Keratinocyte (primary cell): ENCODE measurements around the gene NBEA. TPM values are rescaled to one million over a fixed set of nuclear protein-coding genes. Genes with fewer than 3 reads are reported as not detected.

Experiments
- DNase-seq: peaks from one replicate; pipeline ENCODE4 v3.0.0-alpha.2; 2011; ENCODE audit warnings: low read depth, missing footprints, low spot score
- FAIRE-seq: peaks from 2 replicates; lab custom pipeline; 2011; peaks lifted over from hg19 to GRCh38; lab: Jason Lieb, UNC
- H2AFZ ChIP-seq: 2 replicates; pipeline ENCODE4 v1.6.0; 2012; ENCODE audit warnings: low read length, control low read depth, inconsistent platforms; ENCODE audit not compliant: control insufficient read depth
- H3K27ac ChIP-seq: 2 replicates; pipeline ENCODE4 v1.5.1; 2011; ENCODE audit warnings: low read length; ENCODE audit not compliant: control insufficient read depth, insufficient read depth
- H3K27me3 ChIP-seq: 3 replicates; pipeline ENCODE4 v1.6.0; 2011; ENCODE audit warnings: low read length; ENCODE audit not compliant: control insufficient read depth, insufficient read depth; ENCODE audit errors: extremely low read depth
- H3K36me3 ChIP-seq, 2 experiments: 2 replicates in 1 of 2; 3 replicates in 1 of 2; pipeline ENCODE4 v1.5.1; 2011; ENCODE audit warnings: low read length in 2 of 2, mild to moderate bottlenecking in 1 of 2; ENCODE audit not compliant: control insufficient read depth in 2 of 2, insufficient read depth in 2 of 2; ENCODE audit errors: extremely low read depth in 1 of 2
- H3K4me1 ChIP-seq: 3 replicates; pipeline ENCODE4 v1.5.1; 2011; ENCODE audit warnings: low read length; ENCODE audit not compliant: control insufficient read depth, insufficient read depth; ENCODE audit errors: extremely low read depth
- H3K4me2 ChIP-seq: 3 replicates; pipeline ENCODE4 v1.6.0; 2011; ENCODE audit warnings: low read depth, low read length; ENCODE audit not compliant: control insufficient read depth, insufficient read depth; ENCODE audit errors: extremely low read depth
- H3K4me3 ChIP-seq, 3 experiments: fragments of 200-600 bp in 1 of 3; sonication (generic) in 1 of 3; 2 replicates in 2 of 3; 3 replicates in 1 of 3; pipeline ENCODE4 v1.5.1; 2011 to 2016; ENCODE audit warnings: low read length in 3 of 3, mild to moderate bottlenecking in 3 of 3, control low read depth in 2 of 3, inconsistent platforms in 1 of 3, low read depth in 1 of 3, mixed read lengths in 1 of 3, mixed run types in 1 of 3, moderate library complexity in 1 of 3; ENCODE audit not compliant: control insufficient read depth in 2 of 3, insufficient read depth in 2 of 3; ENCODE audit errors: extremely low read depth in 1 of 3
- H3K79me2 ChIP-seq: 2 replicates; pipeline ENCODE4 v1.6.0; 2012; ENCODE audit warnings: low read length; ENCODE audit not compliant: control insufficient read depth, insufficient read depth
- H3K9ac ChIP-seq: 3 replicates; pipeline ENCODE4 v1.6.0; 2011; ENCODE audit warnings: low read length; ENCODE audit not compliant: control insufficient read depth, insufficient read depth; ENCODE audit errors: extremely low read depth
- H3K9me1 ChIP-seq: 3 replicates; pipeline ENCODE4 v1.6.0; 2011; ENCODE audit warnings: low read length; ENCODE audit not compliant: control insufficient read depth, insufficient read depth; ENCODE audit errors: extremely low read depth
- H3K9me3 ChIP-seq: 2 replicates; pipeline ENCODE4 v1.5.1; 2012; ENCODE audit warnings: low read depth, low read length; ENCODE audit not compliant: control insufficient read depth
- H4K20me1 ChIP-seq: 3 replicates; pipeline ENCODE4 v1.6.0; 2011; ENCODE audit warnings: low read length; ENCODE audit not compliant: control insufficient read depth, insufficient read depth; ENCODE audit errors: extremely low read depth
- EZH2 ChIP-seq: IDR thresholded peaks from one replicate; pipeline ENCODE4 v1.6.1; 2012; ENCODE audit warnings: inconsistent platforms, mild to moderate bottlenecking, low read length, moderate library complexity
- dilution Hi-C: fragments of 300-500 bp; cut with MboI; formaldehyde crosslinking; loops from one replicate; pipeline ENCODE4 v1.7.0; 2020; ENCODE audit warnings: low sequenced_read_pairs; ENCODE audit not compliant: extremely low pct_ligation_motif_present
- polyA plus RNA-seq, 5 experiments: library from polyadenylated mRNA; depleted of rRNA in 3 of 5; stranded (reverse) in 3 of 5; stranded (forward) in 1 of 5; unstranded in 1 of 5; fragments of >200 nt; gene quantifications; 1 replicate in 1 of 5; 2 replicates in 3 of 5; 3 replicates in 1 of 5; pipeline versions ENCODE4 v1.2.1 to v1.2.3, GENCODE V29; 2011 to 2012; ENCODE audit warnings: missing spikeins in 2 of 5, low read depth in 1 of 5, low replicate concordance in 1 of 5
- TF ChIP-seq, protein P1 (sequence below), 3 experiments: IDR thresholded peaks in 1 of 3; conservative IDR thresholded peaks in 1 of 3; optimal IDR thresholded peaks in 1 of 3; 2 replicates in 2 of 3; 3 replicates in 1 of 3; pipeline versions ENCODE3 to v1.5.1; 2011; ENCODE audit warnings: low read length in 3 of 3, mild to moderate bottlenecking in 3 of 3, moderate library complexity in 2 of 3, control low read depth in 1 of 3, inconsistent platforms in 1 of 3; ENCODE audit not compliant: insufficient read depth in 2 of 3; ENCODE audit errors: extremely low read depth in 1 of 3

The NBEA gene
- polyA plus RNA-seq, 1 donor (not counting 4 experiments of a cell fraction or from before 2014, with no cell fraction given): 0.05 TPM

DNA sequence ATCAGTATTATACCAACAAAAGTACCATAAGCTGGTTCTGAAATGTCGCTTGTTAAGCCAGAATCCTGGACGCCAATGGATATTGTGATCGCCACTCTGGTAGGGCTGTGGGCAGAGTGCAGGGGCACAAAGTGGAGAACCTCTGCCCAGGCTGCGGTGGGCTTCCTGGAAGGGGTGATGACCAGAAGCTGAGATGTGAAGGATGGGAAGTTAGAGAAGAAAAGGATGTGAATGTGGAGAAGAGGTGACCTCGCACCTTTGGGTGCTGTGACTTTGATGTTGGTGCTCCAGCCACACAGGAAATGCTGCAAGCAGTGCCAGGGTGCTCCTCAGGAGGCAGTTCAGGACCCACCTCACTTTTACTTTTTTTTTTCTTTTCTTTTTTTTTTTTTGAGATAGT is 742.4 kb downstream of the NBEA start:
- no peak for TF ChIP-seq EZH2
- TF ChIP-seq, protein P1, sequence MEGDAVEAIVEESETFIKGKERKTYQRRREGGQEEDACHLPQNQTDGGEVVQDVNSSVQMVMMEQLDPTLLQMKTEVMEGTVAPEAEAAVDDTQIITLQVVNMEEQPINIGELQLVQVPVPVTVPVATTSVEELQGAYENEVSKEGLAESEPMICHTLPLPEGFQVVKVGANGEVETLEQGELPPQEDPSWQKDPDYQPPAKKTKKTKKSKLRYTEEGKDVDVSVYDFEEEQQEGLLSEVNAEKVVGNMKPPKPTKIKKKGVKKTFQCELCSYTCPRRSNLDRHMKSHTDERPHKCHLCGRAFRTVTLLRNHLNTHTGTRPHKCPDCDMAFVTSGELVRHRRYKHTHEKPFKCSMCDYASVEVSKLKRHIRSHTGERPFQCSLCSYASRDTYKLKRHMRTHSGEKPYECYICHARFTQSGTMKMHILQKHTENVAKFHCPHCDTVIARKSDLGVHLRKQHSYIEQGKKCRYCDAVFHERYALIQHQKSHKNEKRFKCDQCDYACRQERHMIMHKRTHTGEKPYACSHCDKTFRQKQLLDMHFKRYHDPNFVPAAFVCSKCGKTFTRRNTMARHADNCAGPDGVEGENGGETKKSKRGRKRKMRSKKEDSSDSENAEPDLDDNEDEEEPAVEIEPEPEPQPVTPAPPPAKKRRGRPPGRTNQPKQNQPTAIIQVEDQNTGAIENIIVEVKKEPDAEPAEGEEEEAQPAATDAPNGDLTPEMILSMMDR (optimal IDR thresholded peaks at IDR 0.05 in 1 of 3, IDR thresholded peaks at IDR 0.05 in 1 of 3, conservative IDR thresholded peaks at IDR 0.05 in 1 of 3; ENCODE audit: extremely low read depth in 1 of 3, insufficient read depth in 2 of 3, low read length in 3 of 3): no peak
- Histone ChIP-seq H2AFZ (no peak overlapping the region), H3K36me3 (no peaks in the 10 kb centered on the region), H3K9me1 (no peaks in the 10 kb centered on the region), H3K9ac (no peak overlapping the region), H3K4me2 (no peak overlapping the region), H3K27ac (no peak overlapping the region), H3K4me1 (no peaks in the 10 kb centered on the region), H3K9me3 (peaks cover 3% of the 10 kb centered on the region), H3K27me3 (no peaks in the 10 kb centered on the region), H3K79me2 (no peaks in the 10 kb centered on the region), H4K20me1 (no peaks in the 10 kb centered on the region), H3K4me3 (no peak overlapping the region)
- no peak for FAIRE-seq
- dilution Hi-C loops: no loop called here
- DNase-seq: no peak

- no peaks in the 10 kb centered on the region for H3K4me1 ChIP-seq
- H3K4me2 ChIP-seq: no peak overlapping the region
- dilution Hi-C loops: no loop called here
- H2AFZ ChIP-seq: no peak overlapping the region
- H4K20me1 ChIP-seq: no peaks in the 10 kb centered on the region
- FAIRE-seq (no peak), DNase-seq (no peak)
- no peaks in the 10 kb centered on the region for H3K79me2 ChIP-seq
- H3K27me3 ChIP-seq: no peaks in the 10 kb centered on the region
- TF ChIP-seq, protein P1 (optimal IDR thresholded peaks at IDR 0.05 in 1 of 3, IDR thresholded peaks at IDR 0.05 in 1 of 3, conservative IDR thresholded peaks at IDR 0.05 in 1 of 3; ENCODE audit: extremely low read depth in 1 of 3, insufficient read depth in 2 of 3, low read length in 3 of 3): no peak
- TF ChIP-seq EZH2: no peak
- H3K9ac ChIP-seq: no peak overlapping the region
- H3K9me3 ChIP-seq: peaks cover 2% of the 10 kb centered on the region
- H3K27ac ChIP-seq: no peak overlapping the region
- H3K36me3 ChIP-seq: no peaks in the 10 kb centered on the region
- no peak overlapping the region for H3K4me3 ChIP-seq
- H3K9me1 ChIP-seq: no peaks in the 10 kb centered on the region
Observed at GRCh38 chr13:35687336-35687735, 745.3 kb downstream of the NBEA start.
